Activated CD4-positive, CD25-positive, alpha-beta regulatory T cell treated with anti-CD3 and anti-CD28 coated beads, Interleukin-2, amount 50 U/mL, for 72 hours (primary cell): ENCODE measurements around the gene ING5.
A peak's percentile ranks its signal among the peaks of the same experiment; 100 is the strongest.
"Not testable (repeated sequence)": the region's sequence is repeated elsewhere in the genome, so short reads cannot be mapped to it uniquely, and the experiment has no call there.

Experiments
- DNase-seq: peaks from one replicate; pipeline ENCODE4 v3.0.0; 2021

The ING5 gene

GRCh38 chr2:241701399-241702154 lies at the start of gene ING5:
ING5 (plus strand) TSS chr2:241702039; CDS start chr2:241702066, 27 bp downstream.
- DNase-seq = peak; percentile 99

- DNase-seq = no peak
These were observed 49.7 kb upstream of the ING5 start for GRCh38 chr2:241652142-241652541.

GRCh38 chr2:241652722-241653121 lies 49.1 kb upstream of the ING5 start:
- DNase-seq = no peak

- no peak for DNase-seq
These were observed 48.6 kb upstream of the ING5 start for GRCh38 chr2:241653210-241653750.

DNA sequence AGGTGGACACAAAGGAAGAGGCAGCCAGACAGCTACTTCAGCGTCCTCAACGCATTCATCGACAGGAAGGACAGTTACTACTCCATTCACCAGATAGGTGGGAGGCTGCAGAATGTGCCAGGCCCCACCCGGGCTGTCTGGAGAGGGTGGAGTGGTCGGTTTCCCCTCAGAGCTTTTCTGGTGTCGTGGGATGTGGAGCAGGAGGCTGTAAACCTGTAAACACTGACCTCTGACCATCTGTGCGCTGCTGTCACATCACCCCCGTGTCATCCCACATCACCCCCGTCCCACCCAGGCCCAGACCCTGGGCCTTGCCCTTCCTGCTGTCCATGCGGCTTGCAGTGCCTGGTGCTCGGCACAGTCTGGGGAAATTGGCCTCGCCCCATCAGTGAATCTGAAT lies 47.3 kb upstream of the ING5 start:
- no peak for DNase-seq

DNA sequence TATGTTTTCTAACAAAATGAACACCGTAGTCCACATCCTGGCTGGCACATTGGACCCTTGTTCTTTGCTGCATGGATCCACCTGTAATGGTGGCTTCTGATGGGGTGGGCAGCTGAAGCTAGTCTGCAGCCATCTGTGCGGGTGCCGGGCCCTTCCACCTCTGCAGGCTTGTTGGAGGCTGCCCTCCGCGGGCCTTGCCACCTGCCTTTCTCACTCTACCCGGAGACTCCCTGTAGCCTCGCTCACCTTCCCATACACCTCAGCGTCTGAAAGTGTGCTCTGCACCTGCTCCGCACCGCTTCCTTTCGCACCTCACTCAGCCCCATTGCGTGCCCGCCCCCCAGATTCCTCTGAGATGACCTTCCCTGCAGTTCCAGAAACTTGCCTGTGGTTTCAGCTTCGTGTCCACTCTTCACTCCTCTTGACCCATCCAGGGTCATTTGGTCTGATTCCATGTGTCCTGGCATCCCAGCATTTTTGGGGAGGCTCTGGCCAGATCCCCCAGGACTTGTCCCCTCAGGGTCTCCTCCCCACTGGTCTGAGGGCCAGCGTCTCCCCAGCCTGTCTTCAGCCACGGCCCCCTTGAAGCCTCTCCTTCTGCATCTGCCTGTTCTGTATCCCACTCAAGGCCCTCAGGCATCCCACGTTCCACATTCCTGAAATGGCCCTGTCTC lies 46.2 kb upstream of the ING5 start:
- no peak for DNase-seq

GRCh38 chr2:241656190-241656741 lies 45.6 kb upstream of the ING5 start:
- no peak for DNase-seq

DNA sequence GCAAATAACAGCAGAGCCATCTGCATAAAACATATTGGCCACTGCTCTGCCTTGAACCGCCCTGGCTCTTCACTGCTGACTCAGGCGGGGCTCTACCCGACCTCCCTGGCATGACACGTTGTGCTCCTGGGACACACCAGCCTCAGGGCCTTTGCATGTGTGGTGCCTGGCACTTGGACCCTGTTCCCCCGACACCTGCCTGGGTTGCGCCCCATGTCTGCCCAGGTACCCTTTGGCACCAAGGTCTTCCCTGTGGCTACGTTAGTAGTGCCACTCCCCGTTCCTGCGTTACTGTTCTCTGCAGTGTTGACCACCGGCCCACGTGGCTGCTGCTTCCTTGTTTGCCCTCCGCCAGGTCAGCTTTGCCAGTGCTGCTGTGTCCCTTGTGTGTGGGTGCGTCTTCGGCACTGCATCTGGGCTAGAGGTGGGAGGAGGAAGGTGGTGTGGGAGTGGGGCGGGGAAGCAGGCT lies 44.0 kb upstream of the ING5 start:
- no peak for DNase-seq

GRCh38 chr2:241658296-241658695 lies 43.5 kb upstream of the ING5 start:
- DNase-seq = no peak

- DNase-seq = no peak
These were observed 42.6 kb upstream of the ING5 start for GRCh38 chr2:241659150-241659739.

- DNase-seq = no peak
These were observed 41.1 kb upstream of the ING5 start for GRCh38 chr2:241660593-241661213.

DNA sequence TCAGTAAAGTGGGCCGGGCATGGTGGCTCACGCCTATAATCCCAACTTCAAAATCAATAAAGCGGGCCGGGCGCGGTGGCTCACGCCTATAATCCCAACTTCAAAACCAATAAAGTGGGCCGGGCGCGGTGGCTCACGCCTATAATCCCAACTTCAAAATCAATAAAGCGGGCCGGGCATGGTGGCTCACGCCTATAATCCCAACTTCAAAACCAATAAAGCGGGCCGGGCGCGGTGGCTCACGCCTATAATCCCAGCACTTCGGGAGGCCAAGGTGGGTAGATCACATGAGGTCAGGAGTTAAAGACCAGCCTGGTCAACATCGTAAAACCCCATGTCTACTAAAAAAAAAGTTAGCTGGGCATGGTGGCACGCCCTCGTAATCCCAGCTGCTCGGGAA lies 39.1 kb upstream of the ING5 start:
- DNase-seq = not testable (repeated sequence)

GRCh38 chr2:241665731-241666440 lies 36.0 kb upstream of the ING5 start:
- DNase-seq = no peak

- no peak for DNase-seq
These were observed 35.0 kb upstream of the ING5 start for GRCh38 chr2:241666627-241667400.

- DNase-seq = no peak
These were observed 33.5 kb upstream of the ING5 start for GRCh38 chr2:241668354-241668753.

- DNase-seq = no peak
These were observed 33.0 kb upstream of the ING5 start for GRCh38 chr2:241668839-241669238.

DNA sequence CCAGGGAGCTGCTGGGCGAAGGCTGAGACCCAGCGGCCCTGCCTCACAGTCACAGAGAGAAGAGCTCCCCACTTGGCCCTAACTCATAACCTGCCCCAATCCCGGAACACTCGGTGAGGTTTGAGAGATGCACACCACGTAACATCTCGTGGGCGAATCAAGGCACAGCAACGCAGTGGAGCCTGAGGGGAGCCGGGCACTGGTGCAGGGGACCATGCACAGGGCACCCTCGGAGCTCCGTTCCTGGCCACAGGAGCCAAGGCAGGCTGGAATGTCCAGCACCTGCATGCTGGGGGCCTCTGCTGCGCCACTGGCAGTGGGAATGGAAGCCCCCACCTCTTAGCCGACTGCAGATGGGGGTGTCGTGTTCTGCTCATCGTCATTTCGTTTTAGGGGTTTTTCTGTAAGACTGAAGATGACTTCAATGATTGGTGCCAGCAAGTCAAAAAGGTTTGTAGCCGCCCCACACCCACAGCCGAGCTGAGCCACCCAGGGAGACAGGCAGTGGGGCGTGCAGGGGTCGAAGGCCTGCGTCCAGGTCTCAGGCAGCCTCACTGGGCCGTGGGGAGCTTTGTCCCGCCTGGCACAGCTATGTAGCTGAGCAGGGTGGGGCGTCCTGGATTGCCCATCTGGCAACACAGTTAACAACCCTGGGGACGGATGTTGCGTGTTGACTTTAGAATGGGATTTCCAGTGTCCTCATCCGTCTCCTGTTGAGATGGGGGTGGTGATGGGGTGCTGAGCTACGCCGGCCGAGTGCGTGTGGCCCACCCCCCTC lies 31.3 kb upstream of the ING5 start:
- no peak for DNase-seq

DNA sequence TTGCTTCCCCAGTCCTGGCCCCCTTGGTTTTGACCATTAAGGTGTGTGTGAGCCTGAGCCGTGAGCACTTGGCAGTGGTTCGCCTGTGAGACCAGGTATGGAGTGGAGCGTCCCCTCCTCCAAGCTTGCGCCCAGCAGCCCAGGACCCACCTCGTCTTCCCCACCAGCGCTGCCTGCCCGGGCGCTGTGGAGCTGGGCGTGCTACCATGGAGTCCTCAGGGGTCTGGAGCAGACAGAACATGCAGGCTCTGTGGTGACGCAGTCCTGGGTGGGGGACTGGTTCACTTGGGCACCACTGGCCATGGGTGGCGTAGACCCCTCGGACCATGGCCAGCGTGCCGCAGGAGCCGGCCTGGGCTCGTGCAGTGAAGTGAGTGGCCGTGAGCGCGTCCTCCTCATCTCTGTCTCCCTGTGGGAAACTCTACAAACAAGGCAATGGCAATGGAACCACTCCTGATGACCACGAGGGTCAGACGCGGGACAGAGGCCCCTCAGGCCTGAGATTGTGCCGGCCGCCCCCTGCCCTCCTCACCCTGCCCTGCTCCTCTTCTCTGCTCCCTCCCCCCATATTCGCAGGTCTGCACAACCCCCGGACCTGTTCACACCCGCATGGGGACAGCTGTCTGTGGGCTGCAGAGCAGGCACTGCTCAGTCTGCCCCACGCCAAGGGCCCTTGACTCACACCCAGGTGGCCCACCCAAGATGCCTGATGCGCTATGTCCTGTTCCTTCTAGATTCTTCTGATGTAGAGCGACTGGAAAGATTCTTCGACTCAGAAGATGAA lies 30.2 kb upstream of the ING5 start:
- no peak for DNase-seq

- DNase-seq = no peak
These were observed 29.3 kb upstream of the ING5 start for GRCh38 chr2:241672243-241673188.
